ENCODE results near the gene PVALEF. TPM values are rescaled to one million over a fixed set of nuclear protein-coding genes. Genes with fewer than 3 reads are reported as not detected.

PVALEF gene
- total RNA-seq, 4 donors from 2014 or later = not detected

DNA sequence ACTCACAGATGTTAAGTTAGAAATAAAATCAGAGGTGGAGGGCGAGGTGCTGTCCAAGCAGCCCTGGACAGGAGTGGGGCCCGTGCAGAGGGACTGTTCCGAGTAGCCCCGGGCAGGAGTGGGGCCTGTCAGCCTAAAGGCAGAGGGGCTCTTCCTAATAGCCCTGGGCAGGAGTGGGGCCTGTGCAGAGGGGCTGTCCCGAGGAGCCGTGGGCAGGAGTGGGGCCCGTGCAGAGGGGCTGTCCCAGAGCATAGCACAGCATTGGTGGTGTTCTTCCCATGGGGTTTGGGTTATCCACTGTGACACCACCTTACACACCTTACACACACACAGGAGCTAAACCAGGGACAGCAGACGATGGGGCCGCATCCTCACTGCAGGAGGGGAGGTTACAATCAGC, 47.1 kb downstream of the PVALEF start:
- no peaks in the 10 kb centered on the region for H3K4me1 ChIP-seq
- H3K9me3 ChIP-seq = no peaks in the 10 kb centered on the region
- no peaks in the 10 kb centered on the region for H3K36me3 ChIP-seq
- intact Hi-C loops (cut with DNase I; ENCODE audit: low total_unique reads) = no loop called here
- TF ChIP-seq, protein P1, sequence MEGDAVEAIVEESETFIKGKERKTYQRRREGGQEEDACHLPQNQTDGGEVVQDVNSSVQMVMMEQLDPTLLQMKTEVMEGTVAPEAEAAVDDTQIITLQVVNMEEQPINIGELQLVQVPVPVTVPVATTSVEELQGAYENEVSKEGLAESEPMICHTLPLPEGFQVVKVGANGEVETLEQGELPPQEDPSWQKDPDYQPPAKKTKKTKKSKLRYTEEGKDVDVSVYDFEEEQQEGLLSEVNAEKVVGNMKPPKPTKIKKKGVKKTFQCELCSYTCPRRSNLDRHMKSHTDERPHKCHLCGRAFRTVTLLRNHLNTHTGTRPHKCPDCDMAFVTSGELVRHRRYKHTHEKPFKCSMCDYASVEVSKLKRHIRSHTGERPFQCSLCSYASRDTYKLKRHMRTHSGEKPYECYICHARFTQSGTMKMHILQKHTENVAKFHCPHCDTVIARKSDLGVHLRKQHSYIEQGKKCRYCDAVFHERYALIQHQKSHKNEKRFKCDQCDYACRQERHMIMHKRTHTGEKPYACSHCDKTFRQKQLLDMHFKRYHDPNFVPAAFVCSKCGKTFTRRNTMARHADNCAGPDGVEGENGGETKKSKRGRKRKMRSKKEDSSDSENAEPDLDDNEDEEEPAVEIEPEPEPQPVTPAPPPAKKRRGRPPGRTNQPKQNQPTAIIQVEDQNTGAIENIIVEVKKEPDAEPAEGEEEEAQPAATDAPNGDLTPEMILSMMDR (IDR thresholded peaks at IDR 0.05) = no peak
- no peak for TF ChIP-seq POLR2A (IDR thresholded peaks at IDR 0.05)
- no peak overlapping the region for H3K27ac ChIP-seq
- no peaks in the 10 kb centered on the region for H3K27me3 ChIP-seq
- DNase-seq = no peak
- no peak overlapping the region for H3K4me3 ChIP-seq

DNA sequence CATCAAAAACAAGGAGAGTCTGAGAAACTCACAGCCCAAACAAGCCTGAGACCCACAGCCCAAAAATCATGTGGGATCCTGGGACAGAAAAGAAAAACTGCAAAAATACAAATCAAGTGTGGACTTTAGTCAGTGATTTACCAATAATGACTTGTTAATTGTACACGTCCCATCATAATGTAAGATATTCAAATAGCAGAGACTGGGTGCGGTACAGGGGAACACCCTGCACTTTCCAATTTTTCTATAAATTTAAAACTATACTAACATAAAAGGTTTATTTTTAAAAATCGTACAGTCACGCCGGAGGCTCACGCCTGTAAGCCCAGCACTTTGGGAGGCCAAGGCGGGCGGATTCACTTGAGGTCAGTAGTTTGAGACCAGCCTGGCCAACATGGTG, 48.7 kb downstream of the PVALEF start:
- no peaks in the 10 kb centered on the region for H3K36me3 ChIP-seq
- no peak overlapping the region for H3K4me3 ChIP-seq
- no peaks in the 10 kb centered on the region for H3K27me3 ChIP-seq
- DNase-seq = no peak
- intact Hi-C loops (cut with DNase I; ENCODE audit: low total_unique reads) = no loop called here
- H3K9me3 ChIP-seq = no peaks in the 10 kb centered on the region
- H3K27ac ChIP-seq = no peak overlapping the region
- TF ChIP-seq, protein P1 (IDR thresholded peaks at IDR 0.05) = no peak
- no peak for TF ChIP-seq POLR2A (IDR thresholded peaks at IDR 0.05)
- H3K4me1 ChIP-seq = no peaks in the 10 kb centered on the region

DNA sequence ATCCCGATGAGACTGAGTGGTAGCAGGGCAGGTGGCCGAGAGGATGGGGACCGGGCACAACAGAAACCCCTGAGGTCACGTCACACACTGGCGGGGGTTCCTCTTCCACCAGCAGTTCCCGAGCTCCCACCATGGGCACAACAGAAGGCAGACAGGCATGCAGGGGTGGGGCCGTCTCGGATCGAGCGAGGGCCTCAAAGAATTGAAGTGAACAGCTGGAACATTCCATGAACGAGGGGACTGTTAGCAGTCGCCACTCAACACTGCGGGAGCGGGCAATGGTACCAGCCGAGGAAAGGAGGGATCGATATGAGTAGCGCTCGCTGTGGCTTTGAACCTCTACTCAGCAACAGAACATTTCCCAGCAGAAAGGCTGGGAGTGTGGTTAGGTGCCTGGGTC, 52.2 kb downstream of the PVALEF start:
- Histone ChIP-seq H3K4me3 (no peak overlapping the region), H3K9me3 (no peaks in the 10 kb centered on the region), H3K36me3 (no peaks in the 10 kb centered on the region), H3K27me3 (no peaks in the 10 kb centered on the region), H3K27ac (no peak overlapping the region), H3K4me1 (peaks cover 6 to 7% of the 10 kb centered on the region in 2 donors)
- TF ChIP-seq POLR2A (IDR thresholded peaks at IDR 0.05) = no peak
- TF ChIP-seq, protein P1 (IDR thresholded peaks at IDR 0.05) = no peak
- no peak for DNase-seq
- intact Hi-C loops (cut with DNase I; ENCODE audit: low total_unique reads) = no loop called here

DNA sequence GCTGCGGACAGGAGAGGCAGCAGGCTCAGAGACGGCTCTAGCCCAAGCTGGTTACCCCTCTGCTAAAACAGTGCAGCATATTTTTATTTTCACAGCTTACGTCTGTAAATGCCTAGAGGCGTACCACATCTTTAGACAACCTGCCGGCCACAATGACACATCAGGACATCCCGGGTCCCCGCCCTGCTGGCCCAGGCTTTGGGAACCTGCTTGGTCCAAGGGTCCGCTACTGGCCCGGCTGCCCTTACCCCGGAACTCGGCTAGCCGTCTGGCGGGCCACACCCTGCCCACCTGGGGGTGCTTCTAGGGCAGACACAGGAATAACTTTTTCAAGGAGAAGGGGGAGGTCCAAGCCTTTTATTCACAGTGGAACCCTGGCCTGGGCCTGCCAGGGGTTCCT, 53.2 kb downstream of the PVALEF start:
- Histone ChIP-seq H3K4me3 (no peak overlapping the region), H3K27me3 (no peaks in the 10 kb centered on the region), H3K36me3 (no peaks in the 10 kb centered on the region), H3K27ac (no peak overlapping the region), H3K9me3 (no peaks in the 10 kb centered on the region), H3K4me1 (peaks cover 6 to 7% of the 10 kb centered on the region in 2 donors)
- intact Hi-C loops (cut with DNase I; ENCODE audit: low total_unique reads) = no loop called here
- DNase-seq = no peak
- no peak for TF ChIP-seq POLR2A (IDR thresholded peaks at IDR 0.05)
- TF ChIP-seq, protein P1 (IDR thresholded peaks at IDR 0.05) = no peak

DNA sequence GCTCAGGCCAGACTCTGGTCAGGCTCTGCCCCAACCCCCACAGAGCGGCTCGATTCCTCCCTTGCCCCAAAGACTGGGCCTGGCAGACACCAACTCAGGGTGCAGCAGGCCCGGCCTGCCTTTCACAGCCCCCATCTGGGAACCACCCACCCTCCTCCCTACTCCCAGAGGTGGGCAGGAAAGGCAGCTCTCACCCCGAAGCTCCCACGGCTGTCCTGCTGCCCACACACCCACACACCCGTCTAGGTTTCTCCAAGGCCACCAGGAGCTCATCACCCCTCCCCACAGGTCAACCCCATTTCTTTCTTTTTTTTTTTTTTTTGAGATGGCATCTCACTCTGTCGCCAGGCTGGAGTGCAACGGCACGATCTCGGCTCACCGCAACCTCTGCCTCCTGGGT, 53.7 kb downstream of the PVALEF start:
- intact Hi-C loops (cut with DNase I; ENCODE audit: low total_unique reads) = no loop called here
- Histone ChIP-seq H3K9me3 (no peaks in the 10 kb centered on the region), H3K4me1 (peaks cover 6 to 7% of the 10 kb centered on the region in 2 donors), H3K36me3 (no peaks in the 10 kb centered on the region), H3K27ac (no peak overlapping the region), H3K27me3 (no peaks in the 10 kb centered on the region), H3K4me3 (no peak overlapping the region)
- TF ChIP-seq, protein P1 (IDR thresholded peaks at IDR 0.05) = no peak
- TF ChIP-seq POLR2A (IDR thresholded peaks at IDR 0.05) = no peak
- DNase-seq = no peak

All from uterus (tissue), 4 donors.